GM18909 (cell line): ENCODE measurements around the gene VDAC2.

Source experiments
- ATAC-seq: cut with Tn5 transposase; IDR thresholded peaks from one replicate; pipeline ENCODE4 v1.9.1; 2021; ENCODE audit warnings: mild to moderate bottlenecking; ENCODE audit not compliant: unreplicated experiment, poor library complexity

The VDAC2 gene

DNA sequence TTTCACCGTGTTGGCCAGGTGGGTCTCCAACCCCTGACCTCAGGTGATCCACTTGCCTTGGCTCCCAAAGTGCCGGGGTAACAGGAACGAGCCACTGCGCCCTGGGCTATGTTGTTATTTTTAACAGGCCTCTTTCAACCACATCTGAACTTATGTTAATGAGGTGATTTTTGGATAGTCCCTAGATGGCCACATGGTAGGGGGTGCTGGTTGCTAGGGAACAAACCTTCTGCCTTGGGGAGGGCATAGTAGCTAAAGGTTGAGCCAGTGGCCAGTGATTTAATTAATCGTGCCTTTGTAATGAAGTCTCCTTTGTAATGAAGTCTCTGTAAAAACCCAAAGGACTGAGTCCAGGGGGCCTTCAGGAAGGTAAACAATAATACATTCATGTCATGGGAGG lies 16.1 kb downstream of the VDAC2 start:
- no peak for ATAC-seq

DNA sequence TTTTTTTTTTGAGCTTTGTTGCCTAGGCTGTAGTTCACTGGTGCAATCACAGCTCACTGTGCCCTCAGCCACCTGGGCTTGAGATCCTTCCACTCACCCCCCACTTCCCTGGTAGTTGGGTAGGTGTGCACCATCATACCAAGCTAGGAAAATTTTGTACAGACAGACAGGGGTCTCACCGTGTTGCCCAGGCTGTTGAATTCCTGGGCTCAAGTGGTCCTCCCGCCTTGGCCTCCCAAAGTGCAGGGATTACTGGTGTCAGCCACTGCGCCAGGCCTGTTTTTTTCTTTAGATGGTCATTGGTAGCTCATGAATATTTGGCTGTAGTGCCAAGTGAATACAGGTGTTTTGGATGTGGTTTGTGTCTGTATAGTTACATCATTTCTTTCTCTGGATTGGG lies 17.7 kb downstream of the VDAC2 start:
- ATAC-seq, result no peak

DNA sequence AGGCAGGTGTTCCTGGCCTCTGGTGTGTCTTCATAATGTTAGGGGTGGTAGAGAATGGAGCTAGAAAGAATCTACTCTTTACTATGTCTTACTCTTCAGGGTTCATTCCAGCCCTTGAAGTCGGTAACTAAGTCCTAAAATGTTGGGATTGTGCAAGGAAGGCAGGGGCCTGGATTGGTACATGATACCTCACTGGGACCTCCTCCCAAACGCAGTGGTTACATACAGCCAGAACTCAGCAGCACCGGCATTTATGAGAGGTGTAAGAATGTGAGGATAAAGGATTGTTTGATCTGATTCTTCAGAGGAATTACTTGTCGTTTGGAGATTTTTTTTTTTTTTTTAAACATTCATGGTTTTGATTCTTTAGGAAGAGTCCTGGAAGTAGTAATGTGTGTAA lies 18.2 kb downstream of the VDAC2 start:
- no peak for ATAC-seq

DNA sequence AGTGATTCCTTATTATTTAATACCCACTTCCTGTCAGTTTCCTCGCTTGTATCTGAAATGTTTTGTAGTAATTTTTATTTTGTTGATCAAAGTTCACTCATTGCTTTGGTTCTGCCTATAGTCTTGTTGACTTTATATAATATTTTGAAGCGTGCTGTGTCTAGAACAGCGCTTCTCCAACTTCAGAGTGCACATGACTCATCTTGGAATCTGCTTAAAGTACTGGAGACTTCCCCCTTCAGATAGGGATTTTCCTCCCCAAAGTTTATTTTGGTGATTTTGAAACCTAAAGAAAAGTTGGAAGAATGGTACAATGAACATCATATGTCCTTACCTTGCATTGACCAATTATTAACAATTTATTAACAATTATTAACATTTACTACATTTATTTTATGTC lies 19.4 kb downstream of the VDAC2 start:
- ATAC-seq, result no peak

DNA sequence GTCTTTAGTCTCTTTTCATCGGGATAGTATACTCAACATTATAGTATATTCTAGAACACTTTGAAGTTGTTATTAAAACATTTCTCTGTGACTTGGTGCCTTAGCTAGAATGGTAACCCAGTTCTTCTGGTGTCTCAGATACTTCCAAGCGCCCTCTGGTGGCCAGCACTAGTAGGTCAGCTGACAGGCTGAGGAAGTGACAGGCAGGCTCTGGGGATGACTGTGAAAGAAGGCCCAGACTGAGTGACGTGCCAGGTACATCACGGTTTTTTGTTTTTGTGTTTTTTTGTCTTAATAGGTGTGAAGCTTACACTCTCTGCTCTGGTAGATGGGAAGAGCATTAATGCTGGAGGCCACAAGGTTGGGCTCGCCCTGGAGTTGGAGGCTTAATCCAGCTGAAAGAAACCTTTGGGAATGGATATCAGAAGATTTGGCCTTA lies 20.0 kb downstream of the VDAC2 start:
- ATAC-seq, result peak; percentile 41

DNA sequence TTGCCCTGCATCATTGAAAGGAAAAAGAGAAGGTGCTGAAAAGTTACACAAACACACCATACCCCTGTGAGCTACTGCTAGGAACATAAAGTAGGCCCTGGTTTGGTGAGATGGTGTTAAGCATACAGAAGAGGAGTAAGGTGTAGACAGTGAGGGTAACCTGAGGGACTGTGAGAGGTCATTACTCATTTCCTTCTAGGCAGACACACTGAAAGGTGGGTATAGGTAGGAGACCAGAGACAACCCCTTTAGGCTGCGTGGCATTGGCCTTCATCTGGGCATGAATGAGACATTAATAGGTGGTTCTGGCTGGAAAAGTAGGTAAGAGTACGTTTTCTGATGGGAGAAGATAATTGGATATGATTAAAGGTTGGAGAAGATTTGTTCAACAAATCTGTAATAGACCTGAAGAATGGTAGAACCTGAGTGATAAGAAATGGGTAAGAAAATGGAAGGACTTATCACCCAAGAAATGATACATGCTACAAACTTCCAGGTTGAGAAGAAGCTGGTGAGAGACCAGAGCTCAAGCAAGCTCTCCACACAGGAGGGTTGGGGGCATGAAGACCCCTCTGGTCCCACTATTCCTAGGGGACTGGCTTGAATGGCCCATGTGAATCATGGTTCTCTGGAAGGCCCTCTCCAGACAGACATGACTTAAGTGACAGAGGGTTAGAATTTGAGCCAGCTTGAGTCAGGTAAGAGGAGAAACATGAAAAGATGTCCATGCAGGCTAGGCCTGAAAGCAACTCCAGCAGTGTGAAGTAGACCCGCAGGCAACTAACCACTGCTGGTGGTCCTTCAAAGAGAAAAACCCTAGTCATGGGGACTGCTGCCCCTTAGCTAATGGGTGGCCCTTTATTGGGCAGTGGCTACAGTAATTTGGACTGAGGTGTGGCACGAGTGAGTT lies 21.3 kb downstream of the VDAC2 start:
- ATAC-seq, result no peak

DNA sequence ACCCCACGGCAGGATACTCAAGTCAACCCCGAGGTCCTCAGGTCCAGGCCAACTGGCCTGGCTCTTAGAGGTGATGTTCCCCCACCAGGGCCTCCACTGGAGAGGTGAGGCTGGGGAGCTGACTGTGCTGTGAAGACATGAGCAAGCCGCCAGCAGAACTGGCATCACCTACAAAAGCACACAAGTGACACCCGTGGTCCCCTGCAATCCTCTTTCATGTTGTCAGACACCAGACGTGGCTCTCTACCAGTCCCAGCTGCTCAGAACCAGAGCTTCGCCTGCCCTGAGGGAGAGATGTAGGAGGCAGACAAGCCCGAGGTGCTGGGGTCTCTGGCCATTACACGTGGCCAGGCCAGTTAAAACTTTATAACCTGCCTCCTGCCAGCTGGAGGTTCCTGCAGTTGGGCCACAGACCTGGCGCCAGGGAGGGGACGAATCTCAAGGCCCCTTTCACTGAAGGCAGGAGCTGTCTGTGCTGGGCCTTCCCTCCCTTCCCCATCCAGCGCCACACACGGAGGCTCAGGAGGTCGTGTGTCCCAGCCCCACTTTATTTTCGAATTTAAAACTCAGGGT lies 22.9 kb downstream of the VDAC2 start:
- ATAC-seq, result no peak

DNA sequence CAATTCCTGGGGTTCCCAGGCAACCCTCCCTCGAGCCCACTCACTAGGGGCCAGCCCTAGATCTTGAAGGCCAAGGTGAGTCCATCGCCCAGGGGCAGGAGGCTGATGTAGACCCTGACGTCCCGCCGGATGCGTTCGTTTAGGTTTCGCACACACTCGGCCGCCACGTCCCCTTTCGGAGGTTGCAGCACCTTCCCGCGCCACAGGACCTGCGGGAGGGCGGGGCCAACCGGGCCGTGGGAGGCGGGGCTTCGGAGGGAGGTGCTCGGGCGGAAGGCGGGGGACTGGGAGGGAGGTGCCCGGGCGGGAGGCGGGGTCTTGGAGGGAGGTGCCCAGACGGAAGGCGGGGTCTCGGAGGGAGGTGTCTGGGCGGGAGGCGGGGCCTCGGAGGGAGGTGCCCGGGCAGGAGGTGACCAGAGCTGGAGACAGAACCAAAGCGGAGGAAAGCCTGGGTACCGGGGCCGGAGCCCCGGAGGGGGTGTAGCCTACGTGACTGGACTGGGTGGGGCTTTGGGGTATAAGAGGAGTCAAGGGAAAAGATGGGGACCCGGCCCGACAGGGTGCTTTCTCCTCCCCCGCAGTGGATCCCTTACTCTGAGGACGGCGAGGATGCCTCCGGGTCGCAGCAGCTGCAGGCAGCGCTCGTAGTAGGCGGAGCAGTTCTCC lies 23.6 kb downstream of the VDAC2 start:
- ATAC-seq, result peak; percentile 51

DNA sequence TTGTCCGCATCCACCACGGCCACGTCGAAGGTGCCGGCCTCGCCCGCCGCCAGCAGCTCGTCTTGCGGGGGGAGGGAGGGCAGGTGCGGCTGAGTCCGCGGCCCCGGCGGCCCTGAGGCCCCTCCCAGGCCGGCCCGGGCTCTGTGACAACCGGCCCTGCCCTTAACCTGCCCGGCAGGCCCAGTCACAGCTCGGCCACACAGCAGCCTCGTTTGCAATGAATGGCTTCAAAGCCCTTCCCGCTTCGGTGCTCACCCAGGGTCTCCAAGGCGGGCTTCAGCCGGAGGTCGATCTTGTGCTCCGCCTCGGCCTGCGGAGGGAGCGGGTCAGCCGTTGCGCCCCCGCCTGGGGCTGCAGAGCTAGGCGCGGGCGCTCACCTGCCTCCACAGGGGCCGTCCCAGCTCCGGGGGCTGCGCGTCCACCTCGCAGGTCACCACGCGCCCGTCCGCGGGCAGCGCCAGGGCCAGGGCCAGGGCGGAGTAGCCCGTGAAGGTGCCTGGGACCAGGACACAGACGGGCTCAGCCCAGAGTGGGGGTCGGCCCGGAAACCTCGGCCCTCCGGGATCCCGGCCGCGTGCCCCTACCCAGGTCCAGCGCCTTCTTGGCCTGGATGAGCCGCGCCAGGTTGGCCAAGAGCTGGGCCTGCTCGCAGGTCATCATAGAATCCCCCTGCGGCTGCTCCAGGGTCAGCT lies 24.2 kb downstream of the VDAC2 start:
- peak; percentile 2 for ATAC-seq

DNA sequence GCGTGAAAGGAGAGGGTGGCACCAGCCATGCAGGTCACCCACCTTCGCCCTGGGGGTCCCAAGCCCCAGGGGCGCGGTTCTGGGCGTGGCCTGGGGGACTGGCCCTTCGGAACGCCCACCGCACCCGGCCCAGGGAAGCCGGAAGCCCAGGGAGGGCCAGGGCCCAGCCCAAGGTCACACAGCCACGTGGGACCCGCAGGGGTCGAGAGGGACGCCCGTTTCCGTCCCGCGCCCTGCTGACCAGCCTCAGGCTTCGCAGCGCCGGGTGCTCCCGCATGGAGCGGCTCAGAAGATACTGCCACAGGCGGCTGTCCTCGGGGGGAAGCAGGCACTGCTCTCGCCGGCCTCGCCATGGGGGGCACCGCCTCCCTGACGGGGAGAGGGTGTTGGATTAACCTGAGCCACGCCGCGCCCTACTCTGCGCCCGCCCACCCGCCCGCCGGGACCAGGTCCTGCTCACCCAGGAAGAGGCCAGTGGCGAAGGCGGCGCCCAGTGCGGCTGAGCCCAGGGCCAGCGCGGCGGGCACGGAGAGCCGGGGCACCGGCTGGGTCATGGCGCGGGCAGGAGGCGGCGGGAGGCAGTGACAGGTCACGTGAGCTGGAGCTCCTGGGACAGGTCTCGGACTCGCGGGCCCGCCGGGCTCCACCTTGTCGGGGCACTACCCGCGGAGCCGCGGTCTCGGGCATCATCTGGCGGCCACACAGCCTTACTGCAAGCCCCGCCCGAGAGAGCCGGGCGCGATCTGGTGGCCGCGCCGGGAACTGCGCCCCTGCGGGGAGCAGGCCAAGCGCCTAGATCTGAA lies 25.0 kb downstream of the VDAC2 start, which contains the start of gene COMTD1:
COMTD1 (minus strand) TSS at position 583 of the 803 bp plus-strand sequence; CDS start at position 554, 29 bp downstream.
- peak; percentile 77 for ATAC-seq

DNA sequence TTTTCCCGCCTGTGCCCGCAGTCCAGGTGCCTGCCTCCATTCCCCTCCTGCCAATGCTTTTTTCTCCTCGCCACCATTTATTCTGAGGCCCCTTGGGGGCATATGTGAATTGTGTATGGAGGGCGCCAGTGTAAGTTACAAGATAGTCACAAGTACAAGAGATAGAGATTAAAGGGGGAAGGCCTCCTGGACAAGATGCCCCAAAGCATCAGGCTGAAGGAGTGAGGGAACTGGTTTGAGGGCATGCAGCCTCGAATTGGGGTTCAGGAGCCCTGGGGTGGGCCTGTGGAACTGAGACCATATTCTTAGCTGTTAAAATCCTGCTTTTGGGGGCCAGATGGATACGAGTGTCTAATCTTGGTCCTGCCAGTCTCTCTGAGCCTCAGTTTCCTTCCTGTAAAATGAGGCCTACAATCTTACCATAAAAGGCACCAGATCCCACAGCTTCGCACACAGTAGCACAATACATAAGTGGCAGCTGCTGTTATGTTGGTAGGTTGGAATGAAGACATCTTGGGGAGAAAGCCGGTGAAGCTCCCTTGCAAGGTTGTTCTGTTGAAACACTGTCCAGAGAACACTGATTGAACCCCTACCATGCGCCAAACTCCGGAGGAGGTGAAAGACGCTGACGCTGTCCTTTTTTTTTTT lies 25.7 kb downstream of the VDAC2 start:
- no peak for ATAC-seq

DNA sequence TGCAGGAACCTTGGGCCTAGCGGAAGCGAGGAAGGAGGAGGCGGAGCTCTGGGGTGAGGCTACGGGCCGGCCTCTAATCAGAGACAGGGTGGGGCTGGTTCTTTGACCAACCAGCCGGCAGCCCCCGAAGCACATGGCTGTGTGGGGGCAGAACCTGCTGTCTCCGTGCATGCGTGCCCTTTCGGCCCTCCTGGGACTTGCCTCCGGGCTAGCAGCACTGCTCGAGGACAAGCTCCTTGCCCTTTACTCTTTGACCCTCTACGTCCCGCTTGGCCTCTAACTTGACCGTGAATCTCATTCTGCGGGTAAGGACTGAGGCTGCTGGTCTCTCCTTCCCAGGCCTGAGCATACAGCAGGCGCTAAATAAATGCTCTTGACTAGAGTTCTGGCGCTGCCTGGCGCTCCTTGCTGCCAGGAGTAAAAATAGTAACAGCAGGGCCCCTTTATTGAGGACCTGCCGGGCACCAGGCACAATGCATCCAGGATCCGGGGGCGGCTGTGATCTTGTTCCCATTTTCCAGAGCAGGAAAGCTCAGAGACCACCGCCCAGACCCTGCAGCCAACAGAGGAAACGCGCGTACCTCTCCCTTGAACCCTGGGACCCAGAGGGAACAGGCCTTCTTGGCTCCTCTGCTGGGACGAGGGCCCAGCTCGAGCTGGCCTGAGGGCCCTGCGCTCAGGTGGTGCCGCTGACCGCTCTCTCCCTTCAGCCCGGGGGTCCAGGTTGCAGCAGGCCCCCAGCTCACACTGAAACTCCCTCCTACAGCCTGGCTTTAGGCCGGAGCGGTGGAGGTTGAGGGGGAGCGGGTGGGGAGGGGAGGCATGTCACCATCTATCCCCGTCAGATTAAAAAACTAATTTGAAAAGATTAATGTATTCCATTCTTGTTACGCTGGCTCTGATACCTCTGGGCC lies 27.8 kb downstream of the VDAC2 start:
- ATAC-seq, result no peak

DNA sequence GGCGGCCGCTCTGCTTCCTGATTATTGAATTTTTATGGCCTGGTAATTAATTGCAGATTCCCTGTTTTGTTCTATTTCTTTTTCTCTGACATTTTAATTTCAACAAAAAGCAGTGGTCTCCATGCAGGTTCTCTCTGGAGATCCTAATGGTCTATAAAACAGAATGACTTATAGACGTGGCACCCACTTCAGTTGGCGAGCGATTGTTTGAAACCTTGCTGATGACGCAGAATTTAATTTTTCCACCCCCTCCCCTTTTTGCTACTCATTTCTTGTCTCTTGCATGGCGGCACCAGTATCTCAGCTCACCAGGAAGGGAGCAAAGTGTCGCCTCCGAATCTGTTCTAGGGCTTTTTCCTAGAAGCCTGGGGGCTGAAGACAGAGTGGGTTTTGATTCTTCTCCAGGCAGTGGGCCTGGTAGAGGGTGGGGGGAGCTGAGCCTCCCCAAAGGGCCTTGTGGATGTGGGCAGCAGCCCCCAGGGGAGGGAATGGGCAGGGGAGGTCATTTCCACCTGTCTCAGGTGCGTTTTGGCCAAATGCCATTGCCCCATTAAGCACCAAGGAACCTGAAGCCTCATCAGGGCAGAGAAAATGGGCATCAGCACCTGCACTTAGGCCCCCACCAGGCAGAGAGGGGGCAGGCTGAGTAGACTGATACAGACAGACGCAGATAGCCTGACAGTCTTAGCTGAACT lies 28.6 kb downstream of the VDAC2 start:
- ATAC-seq, result no peak

DNA sequence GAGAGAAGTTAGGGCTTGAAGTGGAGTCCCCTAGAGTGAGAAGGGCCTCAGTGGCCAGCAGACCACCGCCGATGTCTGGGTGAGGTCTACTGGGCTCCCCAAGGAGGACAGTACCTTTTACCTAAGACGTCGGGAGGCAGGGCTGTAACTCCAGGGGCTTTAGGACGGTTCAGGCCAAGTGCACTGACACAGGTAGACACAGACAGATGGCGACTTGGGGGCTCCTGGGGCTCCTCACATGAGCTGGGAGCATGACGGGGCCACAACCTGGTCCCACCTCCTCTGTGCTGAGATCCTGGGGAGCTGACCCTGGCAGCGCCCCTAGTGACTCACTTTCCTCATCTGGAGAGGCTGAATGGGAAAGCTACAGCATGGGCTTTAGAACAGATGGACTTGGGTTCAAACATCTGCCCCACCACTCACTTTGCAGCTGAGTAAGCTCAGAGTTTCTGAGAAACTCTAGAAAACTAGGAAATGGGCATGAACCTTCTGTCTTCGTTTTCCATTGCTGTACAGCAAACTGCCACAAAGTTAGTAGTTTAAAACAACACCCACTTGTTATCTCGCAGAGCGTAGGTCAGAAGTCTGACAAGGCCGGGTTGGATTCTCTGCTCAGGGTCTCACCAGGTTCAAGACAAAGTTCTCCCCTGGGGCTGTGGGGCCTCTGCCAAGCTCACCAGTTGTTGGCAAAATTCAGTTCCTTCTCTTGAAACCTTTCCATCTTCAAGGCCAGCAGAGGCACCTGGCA lies 29.9 kb downstream of the VDAC2 start:
- no peak for ATAC-seq

DNA sequence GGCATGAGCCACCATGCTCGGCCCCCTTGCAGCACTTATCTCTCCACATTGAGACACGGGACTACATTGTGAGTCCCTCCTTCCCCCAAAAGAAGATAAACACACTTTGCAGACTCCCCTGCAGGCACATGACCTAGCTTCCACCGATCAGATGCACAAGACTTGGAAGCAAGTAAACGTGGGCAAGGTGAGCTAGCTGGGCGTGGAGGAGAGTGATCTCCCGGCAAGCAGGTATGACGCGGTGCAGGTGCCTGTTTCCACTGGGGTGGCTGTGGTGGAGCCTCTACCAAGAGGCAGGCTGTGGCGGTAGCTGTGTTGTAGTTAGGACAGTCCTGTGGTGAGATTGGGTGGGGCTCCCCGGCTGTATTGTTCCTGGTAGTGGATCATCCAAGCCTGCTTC lies 32.8 kb downstream of the VDAC2 start:
- no peak for ATAC-seq

DNA sequence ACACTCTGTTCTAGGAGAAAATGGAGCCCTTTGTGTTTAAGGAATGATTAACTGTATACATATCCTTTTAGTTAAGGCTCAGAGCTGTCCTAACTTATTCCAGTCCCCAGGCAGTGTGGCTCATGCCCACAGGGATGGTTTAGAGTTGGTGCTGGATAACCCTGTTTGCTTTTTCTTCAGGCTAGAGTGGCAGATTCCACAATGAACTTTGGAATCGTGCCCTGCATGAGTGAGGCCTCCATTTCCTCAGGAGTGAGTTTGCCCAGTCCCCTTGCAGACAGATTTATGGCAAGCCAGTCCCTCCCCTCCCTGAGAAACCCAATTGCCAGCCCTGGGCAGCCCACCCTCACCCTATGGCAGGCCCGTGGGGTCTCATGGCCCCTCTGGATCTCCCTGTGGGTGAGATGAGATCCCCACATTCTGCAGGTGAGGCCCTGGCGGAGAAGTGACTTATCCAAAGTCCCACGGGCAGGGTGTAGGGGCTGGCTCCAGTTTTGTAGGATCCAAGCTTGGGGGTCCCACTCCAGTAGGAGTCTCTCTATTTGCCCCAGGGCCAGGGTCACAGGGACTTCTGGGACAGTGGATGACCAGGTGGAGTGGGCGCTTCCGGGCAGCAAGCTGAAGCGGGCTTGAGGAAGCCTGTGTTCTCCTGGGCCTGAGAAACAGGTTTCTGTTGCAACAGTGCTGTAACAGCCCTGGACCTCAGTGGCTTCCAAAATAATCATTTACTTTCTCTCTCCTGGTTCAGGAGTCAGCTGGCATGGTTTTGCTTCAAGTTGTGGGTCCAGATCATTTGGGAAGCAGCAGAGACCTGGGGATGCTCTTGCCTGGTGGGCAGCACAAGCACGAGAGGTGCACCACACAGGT lies 34.1 kb downstream of the VDAC2 start:
- ATAC-seq, result no peak
